HepG2 (cell line): ENCODE data around the gene PTGES. TPM values are rescaled to one million over a fixed set of nuclear protein-coding genes. Genes with fewer than 3 reads are reported as not detected.
A peak's percentile ranks its signal among the peaks of the same experiment; 100 is the strongest.

Source experiments
- CENPX ChIP-seq: sonication (generic); formaldehyde crosslinking; IDR thresholded peaks from 2 replicates; pipeline ENCODE4 v1.9.0; 2021; ENCODE audit warnings: mild to moderate bottlenecking, missing genetic modification reagents, moderate library complexity
- GLI4 ChIP-seq: sonication (generic); formaldehyde crosslinking; IDR thresholded peaks from 2 replicates; pipeline ENCODE4 v1.5.1; 2020; ENCODE audit warnings: missing genetic modification reagents, mild to moderate bottlenecking, moderate library complexity, borderline replicate concordance
- IRF1 ChIP-seq: sonication (generic); formaldehyde crosslinking; IDR thresholded peaks from 2 replicates; pipeline ENCODE4 v1.4.0; 2020; ENCODE audit warnings: low read depth, mild to moderate bottlenecking, missing genetic modification reagents
- MED8 ChIP-seq: sonication (generic); formaldehyde crosslinking; IDR thresholded peaks from 2 replicates; pipeline ENCODE4 v1.8.1; 2023; ENCODE audit warnings: mild to moderate bottlenecking, missing genetic modification reagents; ENCODE audit not compliant: insufficient replicate concordance
- MLX ChIP-seq: IDR thresholded peaks from 2 replicates; pipeline ENCODE4 v1.6.1; 2016
- NCOA1 ChIP-seq: sonication (generic); formaldehyde crosslinking; IDR thresholded peaks from 2 replicates; pipeline ENCODE4 v1.9.0; 2021; ENCODE audit warnings: missing genetic modification reagents
- SOX6 ChIP-seq, 2 experiments: fragments of 450-650 bp in 1 of 2; sonication (generic) in 1 of 2; formaldehyde crosslinking in 1 of 2; IDR thresholded peaks; 2 replicates each; pipeline versions ENCODE4 v1.4.0 to v1.6.1; 2017 to 2020; ENCODE audit warnings: antibody characterized with exemption in 1 of 2, mild to moderate bottlenecking in 1 of 2, missing genetic modification reagents in 1 of 2
- TP53 ChIP-seq: sonication (generic); formaldehyde crosslinking; conservative IDR thresholded peaks from 2 replicates; pipeline ENCODE4 v1.4.0; 2020; ENCODE audit warnings: missing genetic modification reagents
- ZBTB33 ChIP-seq: sonication (generic); formaldehyde crosslinking; IDR thresholded peaks from 2 replicates; pipeline ENCODE4 v1.4.0; 2020; ENCODE audit warnings: missing genetic modification reagents
- ZNF121 ChIP-seq: sonication (generic); formaldehyde crosslinking; IDR thresholded peaks from 2 replicates; pipeline ENCODE4 v1.5.0; 2020; ENCODE audit warnings: mild to moderate bottlenecking, missing genetic modification reagents
- ZNF224 ChIP-seq: sonication (generic); formaldehyde crosslinking; IDR thresholded peaks from 2 replicates; pipeline ENCODE4 v1.5.0; 2020; ENCODE audit warnings: mild to moderate bottlenecking, missing genetic modification reagents
- ZNF234 ChIP-seq: sonication (generic); formaldehyde crosslinking; conservative IDR thresholded peaks from 2 replicates; pipeline ENCODE4 v1.5.1; 2020; ENCODE audit warnings: mild to moderate bottlenecking, missing genetic modification reagents
- ZNF326 ChIP-seq: sonication (generic); formaldehyde crosslinking; IDR thresholded peaks from 2 replicates; pipeline ENCODE4 v1.4.0; 2020; ENCODE audit warnings: missing genetic modification reagents, borderline replicate concordance
- ZNF350 ChIP-seq: sonication (generic); formaldehyde crosslinking; IDR thresholded peaks from 2 replicates; pipeline ENCODE4 v1.4.0; 2020; ENCODE audit warnings: mild to moderate bottlenecking, low read depth, missing genetic modification reagents, borderline replicate concordance
- ZNF383 ChIP-seq: sonication (generic); formaldehyde crosslinking; IDR thresholded peaks from 2 replicates; pipeline ENCODE4 v1.4.0; 2020; ENCODE audit warnings: missing genetic modification reagents, mild to moderate bottlenecking, borderline replicate concordance
- ZNF407 ChIP-seq: sonication (generic); formaldehyde crosslinking; IDR thresholded peaks from one replicate; pipeline ENCODE4 v1.5.1; 2020; ENCODE audit warnings: mild to moderate bottlenecking, missing genetic modification reagents; ENCODE audit errors: not compliant biosample characterization
- polyA plus RNA-seq, 8 experiments: library from polyadenylated mRNA; depleted of rRNA in 3 of 8; stranded (reverse) in 7 of 8; unstranded in 1 of 8; fragments of >200 nt; fragmentation: Illumina TruSeq in 4 of 8; extraction: Trizol in 4 of 8; gene quantifications; 2 replicates each; pipeline versions ENCODE4 v1.2.1 to v1.2.3, GENCODE V29; 2011 to 2016; ENCODE audit warnings: low read depth in 4 of 8, missing spikeins in 1 of 8, mixed read lengths in 1 of 8; ENCODE audit not compliant: insufficient read depth in 1 of 8
- total RNA-seq, 5 experiments: library from RNA; depleted of rRNA; stranded (reverse); fragments of >200 nt; fragmentation: Illumina TruSeq; extraction: Trizol; gene quantifications; 2 replicates each; pipeline ENCODE4 v1.2.3, GENCODE V29; 2016; ENCODE audit warnings: low read depth in 1 of 5

The PTGES gene
- total and polyA plus RNA-seq, 2 of the 13 experiments (the other 11 are each of a cell fraction or from before 2014, with no cell fraction given) = 0.07 TPM; not detected in 1

GRCh38 chr9:129737479-129738274, 15.2 kb downstream of the PTGES start (continued):
- TF ChIP-seq IRF1 (CRISPR knock-in tag) = no peak
- no peak for TF ChIP-seq TP53 (CRISPR knock-in tag)
- peak; percentile 31; the same call in 1 of the 2 replicates for TF ChIP-seq ZBTB33 (CRISPR knock-in tag)
- TF ChIP-seq ZNF224 = no peak
- peak; percentile 29; the same call in 1 of the 2 replicates for TF ChIP-seq ZNF350 (CRISPR knock-in tag)
- peak; percentile 33; the same call in 1 of the 2 replicates for TF ChIP-seq ZNF121
- no peak for TF ChIP-seq MED8
- TF ChIP-seq NCOA1 = no peak
- 0 out of 2 replicates have a peak, but pooled peaks have one; percentile 76 for TF ChIP-seq GLI4 (CRISPR knock-in tag)
- TF ChIP-seq CENPX (CRISPR knock-in tag) = no peak
- no peak for TF ChIP-seq SOX6 (IDR thresholded peaks at IDR 0.05)
- TF ChIP-seq SOX6 (CRISPR knock-in tag; IDR thresholded peaks at IDR 0.05) = no peak
- TF ChIP-seq ZNF234 (CRISPR knock-in tag) = no peak
- TF ChIP-seq ZNF326 (CRISPR knock-in tag) = no peak
- no peak for TF ChIP-seq MLX
- TF ChIP-seq ZNF407 = peak; percentile 35
- no peak for TF ChIP-seq ZNF383 (CRISPR knock-in tag)
